IPS DF 6.9 (cell line): Measurements from ENCODE around the gene ATG14.
A peak's percentile ranks its signal among the peaks of the same experiment; 100 is the strongest.

Experiments used
- DNase-seq: peaks from one replicate; pipeline ENCODE4 v3.0.0-alpha.2; 2013; ENCODE audit warnings: low read depth, low spot score
- H3K27ac ChIP-seq: one replicate; pipeline ENCODE4 v1.5.1; 2013; ENCODE audit warnings: low read length, control low read depth
- H3K27me3 ChIP-seq: 2 replicates; pipeline ENCODE4 v1.6.1; 2013; ENCODE audit warnings: mild to moderate bottlenecking, low read length; ENCODE audit not compliant: control insufficient read depth, insufficient read depth
- H3K36me3 ChIP-seq: 2 replicates; pipeline ENCODE4 v1.6.1; 2013; ENCODE audit warnings: low read length; ENCODE audit not compliant: control insufficient read depth, insufficient read depth
- H3K4me1 ChIP-seq: 2 replicates; pipeline ENCODE4 v1.6.1; 2013; ENCODE audit warnings: low read length; ENCODE audit not compliant: control insufficient read depth, insufficient read depth
- H3K4me3 ChIP-seq: 2 replicates; pipeline ENCODE4 v1.5.1; 2013; ENCODE audit warnings: mild to moderate bottlenecking, low read length
- H3K9me3 ChIP-seq: 2 replicates; pipeline ENCODE4 v1.6.1; 2013; ENCODE audit warnings: low read length, inconsistent platforms; ENCODE audit not compliant: control insufficient read depth, insufficient read depth
- WGBS: extraction: QIAGEN DNeasy Blood & Tissue Kit; methylation state at CpG from one replicate; pipeline ENCODE4 v1.1.7; 2013; ENCODE audit warnings: mixed read lengths, missing lambda C conversion rate; ENCODE audit not compliant: insufficient read length, insufficient coverage; 5-methylcytosine and 5-hydroxymethylcytosine counted together

The ATG14 gene

GRCh38 chr14:55373784-55374705, 37.6 kb downstream of the ATG14 start:
- no peaks in the 10 kb centered on the region for H3K27me3 ChIP-seq
- H3K4me3 ChIP-seq: no peak overlapping the region
- no peaks in the 10 kb centered on the region for H3K4me1 ChIP-seq
- WGBS: no CpG with 5 or more reads among the region's 5 CpGs
- H3K36me3 ChIP-seq: 0 out of 2 replicates have a peak, but pooled peaks cover 5% of the 10 kb centered on the region
- DNase-seq: no peak
- no peaks in the 10 kb centered on the region for H3K9me3 ChIP-seq
- no peak overlapping the region for H3K27ac ChIP-seq

- Histone ChIP-seq H3K36me3 (0 out of 2 replicates have a peak, but pooled peaks cover 5% of the 10 kb centered on the region), H3K4me3 (no peak overlapping the region)
- no CpG with 5 or more reads among the region's 7 CpGs for WGBS
Measured at GRCh38 chr14:55372825-55373224, 38.8 kb downstream of the ATG14 start.

GRCh38 chr14:55372423-55372822, 39.2 kb downstream of the ATG14 start:
- DNase-seq: no peak
- no peak overlapping the region for H3K4me3 ChIP-seq
- H3K4me1 ChIP-seq: no peaks in the 10 kb centered on the region
- no peaks in the 10 kb centered on the region for H3K9me3 ChIP-seq
- no peaks in the 10 kb centered on the region for H3K27me3 ChIP-seq
- WGBS: no CpG with 5 or more reads among the region's 1 CpG
- H3K36me3 ChIP-seq: 0 out of 2 replicates have a peak, but pooled peaks cover 5% of the 10 kb centered on the region
- H3K27ac ChIP-seq: no peak overlapping the region

More at GRCh38 chr14:55372825-55373224, 38.8 kb downstream of the ATG14 start:
- Histone ChIP-seq H3K4me1 (no peaks in the 10 kb centered on the region), H3K27me3 (no peaks in the 10 kb centered on the region), H3K9me3 (no peaks in the 10 kb centered on the region), H3K27ac (no peak overlapping the region)
- no peak for DNase-seq

- H3K36me3 ChIP-seq: 0 out of 2 replicates have a peak, but pooled peaks cover 3% of the 10 kb centered on the region
- no peaks in the 10 kb centered on the region for H3K27me3 ChIP-seq
- no peak for DNase-seq
- no peak overlapping the region for H3K4me3 ChIP-seq
- no peaks in the 10 kb centered on the region for H3K9me3 ChIP-seq
- no peaks in the 10 kb centered on the region for H3K4me1 ChIP-seq
- WGBS: no CpG with 5 or more reads among the region's 11 CpGs
- H3K27ac ChIP-seq: no peak overlapping the region
Measured at GRCh38 chr14:55370883-55371455, 40.7 kb downstream of the ATG14 start.

GRCh38 chr14:55366271-55366670, 45.4 kb downstream of the ATG14 start:
- H3K27me3 ChIP-seq: no peaks in the 10 kb centered on the region
- 0 out of 2 replicates have a peak, but pooled peaks cover 3% of the 10 kb centered on the region for H3K36me3 ChIP-seq
- no peak for DNase-seq
- no peaks in the 10 kb centered on the region for H3K4me1 ChIP-seq
- H3K4me3 ChIP-seq: no peak overlapping the region
- no peak overlapping the region for H3K27ac ChIP-seq
- no CpG with 5 or more reads among the region's 3 CpGs for WGBS
- H3K9me3 ChIP-seq: no peaks in the 10 kb centered on the region

- Histone ChIP-seq H3K9me3 (no peaks in the 10 kb centered on the region), H3K4me3 (no peak overlapping the region), H3K36me3 (no peaks in the 10 kb centered on the region), H3K4me1 (no peaks in the 10 kb centered on the region), H3K27me3 (no peaks in the 10 kb centered on the region), H3K27ac (no peak overlapping the region)
- WGBS: no CpG with 5 or more reads among the region's 2 CpGs
- no peak for DNase-seq
Measured at GRCh38 chr14:55361190-55361589, 50.4 kb downstream of the ATG14 start.

GRCh38 chr14:55359307-55359706, 52.3 kb downstream of the ATG14 start:
- H3K9me3 ChIP-seq: no peaks in the 10 kb centered on the region
- no peaks in the 10 kb centered on the region for H3K36me3 ChIP-seq
- WGBS: no CpG with 5 or more reads among the region's 4 CpGs
- 0 out of 2 replicates have a peak, but pooled peaks cover 1% of the 10 kb centered on the region for H3K4me1 ChIP-seq
- no peak for DNase-seq
- H3K27me3 ChIP-seq: no peaks in the 10 kb centered on the region
- no peak overlapping the region for H3K27ac ChIP-seq
- no peak overlapping the region for H3K4me3 ChIP-seq

GRCh38 chr14:55356913-55357312, 54.7 kb downstream of the ATG14 start:
- Histone ChIP-seq H3K9me3 (no peaks in the 10 kb centered on the region), H3K36me3 (no peaks in the 10 kb centered on the region), H3K27me3 (no peaks in the 10 kb centered on the region), H3K4me3 (no peak overlapping the region), H3K4me1 (0 out of 2 replicates have a peak, but pooled peaks cover 1% of the 10 kb centered on the region), H3K27ac (no peak overlapping the region)
- no CpG with 5 or more reads among the region's 2 CpGs for WGBS
- DNase-seq: no peak

GRCh38 chr14:55355922-55356321, 55.7 kb downstream of the ATG14 start:
- H3K27me3 ChIP-seq: no peaks in the 10 kb centered on the region
- no CpG with 5 or more reads among the region's 6 CpGs for WGBS
- H3K36me3 ChIP-seq: no peaks in the 10 kb centered on the region
- DNase-seq: no peak
- H3K4me1 ChIP-seq: 0 out of 2 replicates have a peak, but pooled peaks cover 1% of the 10 kb centered on the region
- no peaks in the 10 kb centered on the region for H3K9me3 ChIP-seq
- H3K27ac ChIP-seq: no peak overlapping the region
- H3K4me3 ChIP-seq: no peak overlapping the region

- Histone ChIP-seq H3K36me3 (no peaks in the 10 kb centered on the region), H3K9me3 (no peaks in the 10 kb centered on the region), H3K4me1 (peaks cover 3% of the 10 kb centered on the region; the same call in 1 of the 2 replicates), H3K27ac (no peak overlapping the region), H3K27me3 (no peaks in the 10 kb centered on the region), H3K4me3 (no peak overlapping the region)
- DNase-seq: peak; percentile 31
- no CpG with 5 or more reads among the region's 5 CpGs for WGBS
Measured at GRCh38 chr14:55354500-55354899, 57.1 kb downstream of the ATG14 start.
